Stimulated activated memory B cell treated with anti-CD40 and anti-IgM and Interleukin-4, amounts not matched to agents 10 μg/mL and 1 μg/mL and 100 μg/mL, for 72 hours (primary cell): ENCODE results near the gene CCR6.

Source experiments
- ATAC-seq: fragments of 150-1000 bp; cut with Tn5 transposase; 2 replicates; pipeline ENCODE4 v1.10.0; 2021
- H3K27ac Mint-ChIP-seq: one replicate; pipeline ENCODE4 v1.8.0; 2022; ENCODE audit warnings: mild to moderate bottlenecking, mixed read lengths
- H3K27me3 Mint-ChIP-seq: one replicate; pipeline ENCODE4 v1.8.0; 2022; ENCODE audit warnings: mixed read lengths
- H3K36me3 Mint-ChIP-seq: one replicate; pipeline ENCODE4 v1.8.0; 2022; ENCODE audit warnings: mixed read lengths
- H3K4me1 Mint-ChIP-seq: one replicate; pipeline ENCODE4 v1.8.0; 2022; ENCODE audit warnings: mixed read lengths
- H3K4me3 Mint-ChIP-seq: one replicate; pipeline ENCODE4 v1.8.0; 2022; ENCODE audit warnings: mild to moderate bottlenecking, moderate library complexity, mixed read lengths
- H3K9me3 Mint-ChIP-seq: one replicate; pipeline ENCODE4 v1.8.0; 2022; ENCODE audit warnings: mixed read lengths

Gene CCR6

DNA sequence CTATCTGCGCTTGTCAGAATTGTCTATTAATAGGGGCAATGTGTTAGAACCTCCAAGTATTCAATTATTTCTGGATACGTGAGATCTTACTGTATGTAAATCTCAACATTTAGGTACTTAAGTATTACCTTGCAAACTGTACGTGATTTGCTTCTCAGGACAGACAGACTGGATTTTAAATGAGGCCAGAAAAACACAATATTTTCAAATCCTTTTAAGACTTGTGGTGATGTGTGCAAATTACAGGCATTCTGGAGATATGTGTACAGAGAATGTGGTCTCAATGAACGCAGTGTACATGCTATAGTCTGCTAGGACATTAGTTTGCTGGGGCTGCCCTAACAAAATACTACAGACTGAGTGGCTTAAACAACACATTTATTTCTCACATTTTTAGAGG is 16.9 kb downstream of the CCR6 start:
- no peaks in the 10 kb centered on the region for H3K27me3 Mint-ChIP-seq
- no peak for ATAC-seq
- peak overlapping the region; percentile 83 for H3K27ac Mint-ChIP-seq
- no peaks in the 10 kb centered on the region for H3K9me3 Mint-ChIP-seq
- H3K4me3 Mint-ChIP-seq = no peak overlapping the region
- H3K36me3 Mint-ChIP-seq = peaks cover 14% of the 10 kb centered on the region
- H3K4me1 Mint-ChIP-seq = peaks cover 59% of the 10 kb centered on the region

DNA sequence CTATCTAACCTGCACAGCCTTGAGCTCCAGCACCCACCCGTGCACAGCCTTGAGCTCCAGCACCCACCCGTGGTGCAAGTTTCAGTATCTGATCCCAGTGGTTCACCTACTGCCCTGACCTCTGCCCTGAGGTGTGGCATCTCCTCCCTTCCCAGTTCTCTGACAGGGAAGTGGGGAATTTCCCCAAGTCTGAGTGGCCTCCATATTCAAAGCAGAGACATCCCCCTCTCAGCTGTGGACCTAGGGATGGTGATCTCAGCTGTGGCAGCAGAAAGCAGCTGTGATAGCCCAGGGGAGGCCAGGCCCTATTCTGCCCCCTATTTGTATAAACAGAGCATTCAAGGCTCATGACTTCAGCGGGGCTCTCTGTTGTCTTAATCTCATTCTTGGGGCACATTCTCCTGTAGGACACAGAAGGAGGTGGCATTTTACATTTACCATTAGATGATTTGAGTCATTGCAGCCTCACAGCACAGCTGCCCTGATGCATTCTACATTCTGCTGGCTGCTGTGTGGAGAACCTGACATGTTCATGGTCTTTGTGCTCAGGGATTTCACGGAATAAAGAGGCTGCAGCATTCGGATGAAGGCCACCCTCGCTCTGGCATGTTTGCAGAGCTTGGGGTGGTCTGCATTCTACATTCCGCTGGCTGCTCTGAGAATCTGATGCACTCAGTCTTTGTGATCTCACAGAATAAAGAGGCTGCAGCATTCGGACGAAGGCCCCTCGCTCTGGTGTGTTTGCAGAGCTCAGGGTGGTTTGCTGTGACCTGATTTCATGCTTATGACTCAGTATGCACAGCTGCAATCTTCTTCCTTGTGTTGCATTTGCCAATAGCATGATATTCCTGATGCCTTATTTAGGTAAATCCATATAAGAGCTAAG is 17.9 kb downstream of the CCR6 start:
- Mint-ChIP-seq H3K36me3 (peaks cover 14% of the 10 kb centered on the region), H3K27me3 (no peaks in the 10 kb centered on the region), H3K4me3 (no peak overlapping the region), H3K4me1 (peaks cover 49% of the 10 kb centered on the region), H3K27ac (peak overlapping the region; percentile 83), H3K9me3 (no peaks in the 10 kb centered on the region)
- ATAC-seq = peak; percentile 80

DNA sequence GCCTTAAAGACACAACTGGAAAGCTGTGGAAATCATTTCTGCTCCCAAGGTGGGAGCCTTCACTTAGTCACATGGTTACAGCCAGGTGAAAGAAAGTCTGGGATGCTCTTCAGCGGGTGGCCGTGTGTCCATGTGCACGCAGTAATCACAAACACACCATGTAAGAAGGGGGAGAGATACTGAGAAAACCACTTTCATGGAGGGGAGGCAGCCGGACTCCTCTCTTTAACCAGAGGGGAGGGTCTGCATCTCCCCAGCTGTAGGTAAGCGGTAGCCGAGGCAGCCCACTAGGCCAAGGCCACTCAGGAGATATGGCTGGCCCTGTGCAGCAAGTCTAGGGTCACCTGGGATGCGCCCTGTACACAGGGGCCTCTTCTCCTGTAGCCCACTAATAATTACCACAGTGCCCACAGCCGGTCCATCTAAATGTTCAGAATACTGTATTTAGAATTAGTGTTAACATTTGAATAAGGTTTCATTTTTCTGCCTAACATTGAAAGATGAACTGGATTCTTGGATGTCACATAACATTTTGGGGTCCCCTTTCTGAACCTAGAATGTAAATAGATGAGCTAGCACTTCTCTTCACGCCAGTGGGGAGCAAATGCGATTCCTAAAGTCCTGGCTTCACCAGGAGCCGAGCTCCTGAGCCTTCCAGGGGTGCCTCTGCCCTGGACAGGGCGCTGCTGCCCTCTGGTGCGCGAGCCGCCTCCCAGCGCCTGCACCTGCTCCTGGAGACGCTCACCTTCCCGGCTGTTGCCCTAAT is 19.0 kb downstream of the CCR6 start:
- H3K9me3 Mint-ChIP-seq = no peaks in the 10 kb centered on the region
- H3K4me3 Mint-ChIP-seq = no peak overlapping the region
- no peaks in the 10 kb centered on the region for H3K27me3 Mint-ChIP-seq
- peaks cover 12% of the 10 kb centered on the region for H3K36me3 Mint-ChIP-seq
- H3K4me1 Mint-ChIP-seq = peaks cover 45% of the 10 kb centered on the region
- peak overlapping the region; percentile 83 for H3K27ac Mint-ChIP-seq
- peak; percentile 80 for ATAC-seq

DNA sequence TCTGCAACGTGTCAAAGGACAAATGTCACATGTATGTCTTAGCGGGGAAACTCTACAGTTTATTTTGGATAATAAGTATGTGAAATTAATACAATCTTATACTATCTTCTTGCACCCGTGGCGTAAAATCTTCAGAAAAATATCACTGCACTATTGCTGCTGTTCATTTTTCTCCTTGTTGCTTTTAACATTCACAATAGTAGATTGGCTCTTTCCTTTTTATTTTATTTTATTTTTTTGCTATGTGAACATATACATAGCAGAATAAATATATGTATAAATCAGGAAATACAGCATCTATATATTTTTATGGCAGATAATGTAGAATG is 19.5 kb downstream of the CCR6 start:
- Mint-ChIP-seq H3K27me3 (no peaks in the 10 kb centered on the region), H3K4me1 (peaks cover 40% of the 10 kb centered on the region), H3K36me3 (peaks cover 7% of the 10 kb centered on the region), H3K9me3 (no peaks in the 10 kb centered on the region), H3K4me3 (no peak overlapping the region), H3K27ac (peak overlapping the region; percentile 83)
- ATAC-seq = no peak

DNA sequence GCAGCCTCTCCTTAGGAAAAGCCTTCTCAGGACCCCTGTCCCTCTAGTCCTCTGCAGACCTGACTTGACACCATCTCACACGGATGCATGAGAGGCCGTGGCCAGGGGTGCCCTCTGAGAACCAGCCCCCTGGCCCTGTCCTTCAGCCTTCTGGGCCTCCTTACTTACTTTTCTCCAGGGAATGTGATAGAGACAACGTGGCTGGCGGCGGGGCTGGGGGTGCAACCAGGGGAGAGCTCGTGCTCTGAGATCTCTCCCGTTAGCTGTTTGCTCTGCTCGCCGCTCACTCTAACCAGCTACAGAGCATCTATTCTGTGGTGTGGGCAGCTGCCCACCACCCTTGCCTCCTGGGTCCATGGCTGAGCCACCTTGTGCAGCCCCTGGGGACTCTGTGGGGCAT is 20.1 kb downstream of the CCR6 start:
- Mint-ChIP-seq H3K4me3 (no peak overlapping the region), H3K27ac (no peak overlapping the region), H3K4me1 (peaks cover 34% of the 10 kb centered on the region), H3K36me3 (peaks cover under 1% of the 10 kb centered on the region), H3K27me3 (no peaks in the 10 kb centered on the region), H3K9me3 (no peaks in the 10 kb centered on the region)
- no peak for ATAC-seq

DNA sequence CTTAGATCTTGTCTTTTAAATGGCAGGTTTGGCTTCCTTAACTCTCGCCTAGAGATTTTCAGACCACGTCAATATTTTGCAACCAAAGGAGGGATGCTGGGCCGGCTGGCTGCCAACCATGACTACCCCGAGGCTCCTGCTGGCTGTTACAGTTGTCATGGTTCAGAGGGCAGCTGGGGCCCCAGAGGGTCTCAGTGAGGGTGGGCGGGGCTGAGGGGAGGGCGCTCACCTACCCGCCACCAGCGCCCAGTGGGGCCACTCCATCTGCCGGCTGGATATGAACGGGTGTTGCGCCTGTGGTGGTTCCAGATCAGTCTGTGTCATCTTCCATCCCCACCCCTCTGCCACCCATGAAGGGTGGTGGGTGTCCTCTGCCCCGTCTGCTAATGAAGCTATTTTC is 22.6 kb downstream of the CCR6 start:
- H3K27ac Mint-ChIP-seq = peak overlapping the region; percentile 79
- ATAC-seq = no peak
- H3K4me3 Mint-ChIP-seq = peak overlapping the region; percentile 41
- no peaks in the 10 kb centered on the region for H3K9me3 Mint-ChIP-seq
- no peaks in the 10 kb centered on the region for H3K36me3 Mint-ChIP-seq
- no peaks in the 10 kb centered on the region for H3K27me3 Mint-ChIP-seq
- peaks cover 34% of the 10 kb centered on the region for H3K4me1 Mint-ChIP-seq

DNA sequence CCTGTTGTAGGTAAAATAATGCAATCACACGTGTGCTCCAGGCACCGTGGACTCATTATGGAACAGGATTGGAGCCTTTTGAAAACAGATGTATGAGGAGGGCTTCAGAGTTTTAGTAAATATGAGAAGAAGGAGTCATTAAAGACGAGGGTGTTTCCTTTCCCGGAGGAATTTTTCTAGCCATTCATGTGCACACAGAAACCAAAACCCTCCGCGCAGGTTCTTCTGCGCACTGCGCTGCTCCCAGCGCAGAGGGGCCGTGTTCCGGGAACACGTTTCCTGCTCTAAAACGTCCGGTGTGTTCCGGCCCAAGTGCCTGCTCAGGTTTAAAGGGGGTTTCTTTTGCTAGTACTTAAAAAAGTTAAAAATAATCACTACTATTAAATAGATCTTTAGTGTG is 23.2 kb downstream of the CCR6 start:
- Mint-ChIP-seq H3K36me3 (no peaks in the 10 kb centered on the region), H3K4me1 (peaks cover 34% of the 10 kb centered on the region), H3K9me3 (no peaks in the 10 kb centered on the region), H3K27me3 (no peaks in the 10 kb centered on the region), H3K27ac (peak overlapping the region; percentile 79), H3K4me3 (peak overlapping the region; percentile 41)
- no peak for ATAC-seq

DNA sequence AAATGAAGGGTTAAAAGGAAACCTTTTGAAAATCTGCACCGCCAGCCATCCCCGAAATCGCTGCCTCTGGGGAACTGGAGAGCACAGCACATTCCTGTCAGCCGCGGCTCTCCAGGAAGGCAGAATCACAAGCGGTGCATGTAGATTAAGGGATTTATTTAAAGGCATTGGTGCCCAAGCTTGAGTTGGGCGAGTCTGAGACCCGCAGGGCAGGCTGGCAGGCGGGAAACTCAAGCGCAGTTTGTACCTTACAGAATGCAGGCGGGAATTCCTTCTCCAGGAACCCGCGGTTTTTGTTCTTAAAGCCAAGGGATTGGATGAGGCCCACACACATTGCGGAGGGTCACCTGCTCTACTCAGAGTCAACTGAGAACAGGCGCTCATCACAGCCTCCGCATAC is 24.1 kb downstream of the CCR6 start:
- peak overlapping the region; percentile 79 for H3K27ac Mint-ChIP-seq
- no peaks in the 10 kb centered on the region for H3K27me3 Mint-ChIP-seq
- no peak overlapping the region for H3K4me3 Mint-ChIP-seq
- H3K4me1 Mint-ChIP-seq = peaks cover 35% of the 10 kb centered on the region
- H3K36me3 Mint-ChIP-seq = no peaks in the 10 kb centered on the region
- no peak for ATAC-seq
- no peaks in the 10 kb centered on the region for H3K9me3 Mint-ChIP-seq

DNA sequence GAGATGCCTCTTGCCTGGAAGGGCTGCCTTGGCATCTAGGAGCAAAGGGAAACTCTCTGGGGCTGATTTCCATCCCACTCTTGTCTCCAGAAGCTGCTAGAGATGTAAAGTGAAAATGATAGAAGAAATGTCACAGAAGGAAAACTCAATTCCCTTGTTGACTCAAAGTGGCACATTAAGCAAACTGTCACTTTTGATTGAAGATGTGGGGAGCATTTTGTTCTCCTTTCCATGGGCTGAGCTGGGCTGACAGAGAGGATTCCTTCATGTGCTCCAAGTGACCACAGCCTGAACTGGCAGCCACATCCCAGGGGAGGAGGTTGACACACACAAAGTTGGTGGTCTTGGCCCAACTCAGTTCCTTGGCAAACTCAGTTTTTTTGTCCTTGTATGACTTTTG is 25.1 kb downstream of the CCR6 start:
- Mint-ChIP-seq H3K27ac (no peak overlapping the region), H3K9me3 (no peaks in the 10 kb centered on the region), H3K27me3 (no peaks in the 10 kb centered on the region), H3K36me3 (no peaks in the 10 kb centered on the region), H3K4me3 (no peak overlapping the region), H3K4me1 (peaks cover 41% of the 10 kb centered on the region)
- no peak for ATAC-seq

DNA sequence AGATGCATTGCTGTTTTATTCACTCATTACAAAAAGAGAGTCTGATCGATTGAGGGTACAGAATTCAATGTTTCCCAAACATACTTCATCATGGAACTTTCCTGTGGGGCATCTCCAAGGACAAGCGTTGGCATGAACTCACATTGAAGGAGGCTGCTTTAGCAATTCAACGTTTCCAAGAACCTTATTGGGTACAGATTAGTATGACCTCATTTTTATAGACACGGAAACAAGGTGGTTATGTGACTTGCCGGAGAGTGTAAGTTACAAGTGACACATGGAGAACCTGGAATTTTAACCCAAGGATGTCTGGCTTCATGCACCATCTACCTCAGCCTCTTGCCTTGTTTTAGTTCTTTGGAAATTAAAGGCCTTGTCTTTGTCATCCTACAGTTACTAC is 26.1 kb downstream of the CCR6 start:
- no peak overlapping the region for H3K27ac Mint-ChIP-seq
- peaks cover 51% of the 10 kb centered on the region for H3K4me1 Mint-ChIP-seq
- H3K9me3 Mint-ChIP-seq = no peaks in the 10 kb centered on the region
- H3K27me3 Mint-ChIP-seq = no peaks in the 10 kb centered on the region
- ATAC-seq = no peak
- no peak overlapping the region for H3K4me3 Mint-ChIP-seq
- H3K36me3 Mint-ChIP-seq = no peaks in the 10 kb centered on the region

DNA sequence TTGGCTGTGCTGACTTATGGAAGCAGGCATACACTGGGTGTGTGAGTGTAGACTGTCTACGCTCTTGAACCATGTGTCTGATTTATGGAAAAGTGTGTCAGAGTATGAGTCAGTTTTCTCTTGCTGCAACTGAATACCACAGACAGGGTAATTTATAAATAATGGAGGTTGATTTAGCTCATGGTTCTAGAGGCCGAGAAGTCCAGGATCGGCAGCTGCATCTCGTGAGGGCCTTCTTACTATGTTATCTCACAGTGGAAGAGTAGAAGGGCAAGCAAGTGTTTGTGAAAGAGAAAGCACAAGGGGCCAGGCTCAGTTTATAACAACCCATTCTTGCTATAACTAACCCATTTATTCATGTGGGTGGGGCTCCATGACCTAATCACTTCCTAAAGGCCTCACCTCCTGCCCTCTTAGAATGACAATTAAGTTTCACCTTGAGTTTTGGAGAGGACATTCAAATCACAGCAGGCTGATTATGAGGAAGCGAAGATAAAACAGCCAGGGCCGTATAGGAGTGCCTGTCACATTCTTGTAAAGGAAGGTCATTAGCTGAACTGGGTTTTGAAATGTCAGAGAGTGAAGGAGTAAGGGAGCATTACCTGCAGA is 28.1 kb downstream of the CCR6 start:
- Mint-ChIP-seq H3K4me3 (peak overlapping the region; percentile 39), H3K4me1 (peaks cover 60% of the 10 kb centered on the region), H3K27ac (peak overlapping the region; percentile 83), H3K27me3 (no peaks in the 10 kb centered on the region), H3K36me3 (no peaks in the 10 kb centered on the region), H3K9me3 (no peaks in the 10 kb centered on the region)
- ATAC-seq = peak; percentile 88

DNA sequence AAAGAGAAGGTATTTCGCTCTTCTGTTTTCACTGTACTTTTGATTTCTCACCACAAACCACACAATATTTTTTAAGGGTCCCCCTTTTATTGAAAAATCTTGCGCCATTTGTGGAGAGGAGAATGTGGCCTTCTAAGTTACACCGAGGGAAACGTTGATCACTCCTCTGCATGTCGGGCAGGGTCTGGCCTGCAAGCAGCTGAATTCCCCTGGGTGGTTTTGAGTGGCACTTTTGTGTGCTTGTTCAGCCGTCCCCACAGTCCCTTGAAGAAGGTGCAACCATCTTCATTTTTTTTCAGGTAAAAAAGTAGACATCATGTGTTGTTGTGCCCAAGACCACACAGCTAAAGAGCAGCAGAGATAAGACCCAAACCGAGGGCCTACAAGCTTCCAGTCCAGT is 28.8 kb downstream of the CCR6 start:
- Mint-ChIP-seq H3K27me3 (no peaks in the 10 kb centered on the region), H3K27ac (peak overlapping the region; percentile 83), H3K4me3 (peak overlapping the region; percentile 39), H3K9me3 (no peaks in the 10 kb centered on the region), H3K36me3 (no peaks in the 10 kb centered on the region), H3K4me1 (peaks cover 56% of the 10 kb centered on the region)
- peak; percentile 63 for ATAC-seq

DNA sequence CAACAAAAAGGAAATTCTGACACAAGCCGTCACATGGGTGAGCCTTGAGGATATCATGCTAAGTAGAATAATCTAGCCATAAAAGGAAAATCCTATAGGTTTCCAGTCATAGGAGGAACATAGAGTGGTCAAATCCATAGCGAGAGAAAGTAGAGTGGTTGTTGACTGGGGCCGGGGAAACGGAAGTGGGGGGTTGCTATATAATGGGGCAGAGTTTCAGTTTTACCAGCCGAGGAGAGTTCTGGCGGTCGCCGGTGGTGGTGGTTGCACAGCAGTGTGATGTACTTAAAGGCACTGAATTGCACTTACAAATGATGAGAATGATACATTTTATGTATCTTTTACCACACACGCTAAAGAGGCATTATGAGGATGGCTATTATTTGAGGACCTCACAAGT is 30.0 kb downstream of the CCR6 start:
- H3K4me3 Mint-ChIP-seq = peak overlapping the region; percentile 79
- no peaks in the 10 kb centered on the region for H3K27me3 Mint-ChIP-seq
- no peaks in the 10 kb centered on the region for H3K36me3 Mint-ChIP-seq
- no peaks in the 10 kb centered on the region for H3K9me3 Mint-ChIP-seq
- H3K27ac Mint-ChIP-seq = peak overlapping the region; percentile 83
- ATAC-seq = peak; percentile 74
- peaks cover 64% of the 10 kb centered on the region for H3K4me1 Mint-ChIP-seq

DNA sequence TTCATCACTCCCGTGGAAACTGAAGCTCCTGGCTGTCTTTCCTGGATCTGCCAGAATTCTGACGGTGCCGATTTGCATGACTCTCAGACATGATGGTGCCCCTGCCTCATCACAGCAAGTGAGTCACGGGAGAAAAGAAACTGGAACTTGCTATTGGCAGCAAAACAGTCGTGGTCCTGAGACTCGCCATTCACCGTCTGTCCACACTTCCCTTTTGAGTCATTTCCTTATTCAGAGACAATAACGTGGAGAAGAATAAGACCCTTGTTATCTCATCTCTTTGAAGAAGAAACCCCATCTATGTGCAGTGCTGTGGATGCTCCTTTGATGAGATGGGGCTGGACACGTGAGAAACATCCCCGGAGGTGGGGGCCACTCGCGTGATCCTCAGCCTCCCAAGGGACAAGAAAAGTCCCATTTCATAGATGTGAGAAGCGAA is 30.6 kb downstream of the CCR6 start:
- Mint-ChIP-seq H3K27me3 (no peaks in the 10 kb centered on the region), H3K9me3 (no peaks in the 10 kb centered on the region), H3K4me1 (peaks cover 67% of the 10 kb centered on the region), H3K27ac (peak overlapping the region; percentile 83), H3K4me3 (peak overlapping the region; percentile 79), H3K36me3 (no peaks in the 10 kb centered on the region)
- ATAC-seq = peak; percentile 83

DNA sequence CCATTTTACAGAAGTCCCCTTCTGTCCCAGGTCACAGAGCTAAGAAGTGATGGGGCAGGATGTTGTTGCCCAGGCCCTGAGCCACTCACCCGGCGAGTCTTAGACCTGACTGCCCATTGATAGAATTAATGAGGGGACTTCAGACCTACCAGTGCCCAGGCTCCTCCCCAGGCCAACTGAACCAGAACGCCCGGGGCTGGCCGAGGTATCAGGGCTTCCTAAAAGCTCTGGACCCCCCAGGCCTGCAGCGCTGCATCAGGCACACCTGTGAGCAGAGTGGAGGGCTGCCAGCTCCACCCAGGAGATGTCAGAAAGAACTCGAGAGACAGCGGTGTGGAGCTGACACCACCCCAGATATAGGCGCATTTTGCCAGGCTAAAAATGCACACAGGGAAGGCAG is 31.4 kb downstream of the CCR6 start:
- no peak for ATAC-seq
- H3K27ac Mint-ChIP-seq = peak overlapping the region; percentile 83
- H3K9me3 Mint-ChIP-seq = no peaks in the 10 kb centered on the region
- peak overlapping the region; percentile 79 for H3K4me3 Mint-ChIP-seq
- peaks cover 67% of the 10 kb centered on the region for H3K4me1 Mint-ChIP-seq
- no peaks in the 10 kb centered on the region for H3K36me3 Mint-ChIP-seq
- no peaks in the 10 kb centered on the region for H3K27me3 Mint-ChIP-seq
